Measurements from ENCODE around the gene C10orf67. TPM values are rescaled to one million over a fixed set of nuclear protein-coding genes. Genes with fewer than 3 reads are reported as not detected.

C10orf67 gene
- total RNA-seq, 1 donor: not detected

GRCh38 chr10:23319835-23320234, 24.8 kb downstream of the C10orf67 start:
- Histone ChIP-seq H3K36me3 (ENCODE audit: insufficient read depth, low read length) (no peaks in the 10 kb centered on the region), H3K4me1 (ENCODE audit: insufficient read depth, low read length) (no peaks in the 10 kb centered on the region), H3K4me2 (ENCODE audit: insufficient read depth, low read length) (no peak overlapping the region), H3K27me3 (ENCODE audit: insufficient read depth, low read length) (no peaks in the 10 kb centered on the region), H3K4me3 (ENCODE audit: insufficient read depth, low read length) (no peak overlapping the region), H3K27ac (ENCODE audit: low read depth, low read length) (no peak overlapping the region), H3K9me3 (ENCODE audit: low read depth, low read length) (no peaks in the 10 kb centered on the region), H3K79me2 (ENCODE audit: insufficient read depth, low read length) (no peaks in the 10 kb centered on the region), H4K20me1 (ENCODE audit: insufficient read depth, low read length) (no peaks in the 10 kb centered on the region), H2AFZ (ENCODE audit: low read length) (no peak overlapping the region)
- no peak for DNase-seq (ENCODE audit: insufficient read length, low spot score, missing footprints)
- no peak for TF ChIP-seq CTCF (IDR thresholded peaks at IDR 0.05; ENCODE audit: extremely low read depth, low read depth, low read length)

- DNase-seq (ENCODE audit: insufficient read length, low spot score, missing footprints): no peak
- Histone ChIP-seq H3K4me1 (ENCODE audit: insufficient read depth, low read length) (no peaks in the 10 kb centered on the region), H4K20me1 (ENCODE audit: insufficient read depth, low read length) (no peaks in the 10 kb centered on the region), H3K36me3 (ENCODE audit: insufficient read depth, low read length) (no peaks in the 10 kb centered on the region), H3K9me3 (ENCODE audit: low read depth, low read length) (no peaks in the 10 kb centered on the region), H3K4me2 (ENCODE audit: insufficient read depth, low read length) (no peak overlapping the region), H2AFZ (ENCODE audit: low read length) (no peak overlapping the region), H3K4me3 (ENCODE audit: insufficient read depth, low read length) (no peak overlapping the region), H3K79me2 (ENCODE audit: insufficient read depth, low read length) (no peaks in the 10 kb centered on the region), H3K27me3 (ENCODE audit: insufficient read depth, low read length) (no peaks in the 10 kb centered on the region), H3K27ac (ENCODE audit: low read depth, low read length) (no peak overlapping the region)
- TF ChIP-seq CTCF (IDR thresholded peaks at IDR 0.05; ENCODE audit: extremely low read depth, low read depth, low read length): no peak
These were observed 26.2 kb downstream of the C10orf67 start for GRCh38 chr10:23318359-23318758.

- Histone ChIP-seq H3K27ac (ENCODE audit: low read depth, low read length) (no peak overlapping the region), H3K36me3 (ENCODE audit: insufficient read depth, low read length) (no peaks in the 10 kb centered on the region), H3K4me1 (ENCODE audit: insufficient read depth, low read length) (no peaks in the 10 kb centered on the region), H4K20me1 (ENCODE audit: insufficient read depth, low read length) (no peaks in the 10 kb centered on the region), H2AFZ (ENCODE audit: low read length) (no peak overlapping the region), H3K27me3 (ENCODE audit: insufficient read depth, low read length) (no peaks in the 10 kb centered on the region), H3K79me2 (ENCODE audit: insufficient read depth, low read length) (no peaks in the 10 kb centered on the region), H3K9me3 (ENCODE audit: low read depth, low read length) (no peaks in the 10 kb centered on the region), H3K4me3 (ENCODE audit: insufficient read depth, low read length) (no peak overlapping the region), H3K4me2 (ENCODE audit: insufficient read depth, low read length) (no peak overlapping the region)
- no peak for DNase-seq (ENCODE audit: insufficient read length, low spot score, missing footprints)
- no peak for TF ChIP-seq CTCF (IDR thresholded peaks at IDR 0.05; ENCODE audit: extremely low read depth, low read depth, low read length)
These were observed 27.2 kb downstream of the C10orf67 start for GRCh38 chr10:23317416-23317815.

DNA sequence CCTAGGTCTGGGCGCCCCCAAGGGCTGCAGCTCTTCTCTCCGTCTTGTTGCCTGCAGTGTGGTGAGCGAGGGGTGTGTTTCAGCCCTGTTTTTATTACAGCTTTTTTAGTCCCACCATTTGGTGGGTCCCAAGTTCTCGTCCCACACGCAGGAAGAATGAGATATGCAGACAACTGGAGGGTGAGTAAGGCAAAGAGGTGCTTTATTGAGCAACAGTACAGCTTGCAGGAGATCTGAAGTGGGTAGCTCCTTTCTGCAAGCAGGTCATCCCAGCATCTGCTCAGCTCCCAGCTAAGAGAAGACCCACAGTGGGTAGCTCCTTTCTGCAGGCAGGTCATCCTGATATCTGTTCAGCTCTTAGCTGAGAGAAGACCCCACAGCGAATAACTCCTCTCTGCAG, 28.2 kb downstream of the C10orf67 start:
- DNase-seq (ENCODE audit: insufficient read length, low spot score, missing footprints): no peak
- Histone ChIP-seq H3K9me3 (ENCODE audit: low read depth, low read length) (no peaks in the 10 kb centered on the region), H3K4me1 (ENCODE audit: insufficient read depth, low read length) (no peaks in the 10 kb centered on the region), H3K27me3 (ENCODE audit: insufficient read depth, low read length) (no peaks in the 10 kb centered on the region), H2AFZ (ENCODE audit: low read length) (no peak overlapping the region), H3K27ac (ENCODE audit: low read depth, low read length) (no peak overlapping the region), H3K79me2 (ENCODE audit: insufficient read depth, low read length) (no peaks in the 10 kb centered on the region), H4K20me1 (ENCODE audit: insufficient read depth, low read length) (no peaks in the 10 kb centered on the region), H3K36me3 (ENCODE audit: insufficient read depth, low read length) (no peaks in the 10 kb centered on the region), H3K4me3 (ENCODE audit: insufficient read depth, low read length) (no peak overlapping the region), H3K4me2 (ENCODE audit: insufficient read depth, low read length) (no peak overlapping the region)
- no peak for TF ChIP-seq CTCF (IDR thresholded peaks at IDR 0.05; ENCODE audit: extremely low read depth, low read depth, low read length)
